BE2C (cell line): Measurements from ENCODE around the gene LMO7.

Experiments used
- DNase-seq: peaks from one replicate; pipeline ENCODE4 v3.0.0-alpha.2; 2020
- H3K27me3 ChIP-seq: fragments of 250-450 bp; sonication (Bioruptor Pico); 2 replicates; pipeline ENCODE4 v1.5.1; 2020; ENCODE audit warnings: mild to moderate bottlenecking
- H3K36me3 ChIP-seq: fragments of 250-450 bp; sonication (Bioruptor Pico); 2 replicates; pipeline ENCODE4 v1.5.1; 2020; ENCODE audit warnings: mild to moderate bottlenecking
- H3K4me1 ChIP-seq: fragments of 250-450 bp; sonication (Bioruptor Pico); 2 replicates; pipeline ENCODE4 v1.5.1; 2020
- H3K4me3 ChIP-seq: 2 replicates; pipeline ENCODE4 v1.5.1; 2011; ENCODE audit warnings: low read depth, low read length
- H3K9me3 ChIP-seq: fragments of 250-450 bp; sonication (Bioruptor Pico); 2 replicates; pipeline ENCODE4 v1.5.1; 2020
- CTCF ChIP-seq: IDR thresholded peaks from 2 replicates; pipeline ENCODE4 v1.5.1; 2012; ENCODE audit warnings: mild to moderate bottlenecking, low read depth, low read length

Gene LMO7

GRCh38 chr13:75806117-75806516 lies 170.0 kb downstream of the LMO7 start:
- H3K4me1 ChIP-seq, result no peaks in the 10 kb centered on the region
- TF ChIP-seq CTCF, result no peak
- DNase-seq, result no peak
- no peaks in the 10 kb centered on the region for H3K36me3 ChIP-seq
- H3K4me3 ChIP-seq, result no peak overlapping the region
- no peaks in the 10 kb centered on the region for H3K27me3 ChIP-seq
- no peaks in the 10 kb centered on the region for H3K9me3 ChIP-seq

- no peak for TF ChIP-seq CTCF
Observed at GRCh38 chr13:75811361-75811760, 175.2 kb downstream of the LMO7 start.

GRCh38 chr13:75811841-75812240 lies 175.7 kb downstream of the LMO7 start:
- Histone ChIP-seq H3K36me3 (no peaks in the 10 kb centered on the region), H3K4me1 (peaks cover 10% of the 10 kb centered on the region), H3K4me3 (no peak overlapping the region), H3K9me3 (no peaks in the 10 kb centered on the region), H3K27me3 (no peaks in the 10 kb centered on the region)
- no peak for TF ChIP-seq CTCF
- DNase-seq, result no peak

More at GRCh38 chr13:75811361-75811760, 175.2 kb downstream of the LMO7 start:
- Histone ChIP-seq H3K36me3 (no peaks in the 10 kb centered on the region), H3K4me3 (no peak overlapping the region), H3K4me1 (peaks cover 10% of the 10 kb centered on the region), H3K27me3 (no peaks in the 10 kb centered on the region), H3K9me3 (no peaks in the 10 kb centered on the region)
- DNase-seq, result no peak

- no peak for TF ChIP-seq CTCF
- no peaks in the 10 kb centered on the region for H3K27me3 ChIP-seq
- H3K36me3 ChIP-seq, result no peaks in the 10 kb centered on the region
- peaks cover 10% of the 10 kb centered on the region for H3K4me1 ChIP-seq
- no peak overlapping the region for H3K4me3 ChIP-seq
- DNase-seq, result no peak
- H3K9me3 ChIP-seq, result no peaks in the 10 kb centered on the region
Observed at GRCh38 chr13:75812751-75813181, 176.6 kb downstream of the LMO7 start.

GRCh38 chr13:75813323-75813722 lies 177.2 kb downstream of the LMO7 start:
- H3K36me3 ChIP-seq, result no peaks in the 10 kb centered on the region
- no peak overlapping the region for H3K4me3 ChIP-seq
- no peak for TF ChIP-seq CTCF
- H3K4me1 ChIP-seq, result peaks cover 10% of the 10 kb centered on the region
- DNase-seq, result no peak
- H3K27me3 ChIP-seq, result no peaks in the 10 kb centered on the region
- no peaks in the 10 kb centered on the region for H3K9me3 ChIP-seq

- Histone ChIP-seq H3K36me3 (no peaks in the 10 kb centered on the region), H3K4me3 (no peak overlapping the region), H3K27me3 (no peaks in the 10 kb centered on the region), H3K4me1 (no peaks in the 10 kb centered on the region), H3K9me3 (no peaks in the 10 kb centered on the region)
- no peak for DNase-seq
- no peak for TF ChIP-seq CTCF
Observed at GRCh38 chr13:75818179-75818967, 182.2 kb downstream of the LMO7 start.
